HEK293 (cell line): Measurements from ENCODE around the gene PMF1.

Experiments used
- REST ChIP-seq: fragments of 450-650 bp; formaldehyde crosslinking; IDR thresholded peaks from 2 replicates; pipeline ENCODE4 v1.5.1; 2016; ENCODE audit warnings: missing biosample characterization, missing genetic modification characterization
- ZNF274 ChIP-seq, 2 experiments: fragments of 200-500 bp in 1 of 2; fragments of 450-650 bp in 1 of 2; sonication (Bioruptor generic) in 1 of 2; formaldehyde crosslinking in 1 of 2; IDR thresholded peaks; 2 replicates each; pipeline versions ENCODE4 v1.5.1 to v1.6.1; 2014 to 2016; ENCODE audit warnings: borderline replicate concordance in 1 of 2, inconsistent platforms in 1 of 2, low read length in 1 of 2, missing biosample characterization in 1 of 2, missing genetic modification characterization in 1 of 2
- TF ChIP-seq, protein P1 (sequence below): fragments of 450-650 bp; formaldehyde crosslinking; IDR thresholded peaks from 2 replicates; pipeline ENCODE4 v1.5.1; 2016; ENCODE audit warnings: missing biosample characterization, missing genetic modification characterization

DNA sequence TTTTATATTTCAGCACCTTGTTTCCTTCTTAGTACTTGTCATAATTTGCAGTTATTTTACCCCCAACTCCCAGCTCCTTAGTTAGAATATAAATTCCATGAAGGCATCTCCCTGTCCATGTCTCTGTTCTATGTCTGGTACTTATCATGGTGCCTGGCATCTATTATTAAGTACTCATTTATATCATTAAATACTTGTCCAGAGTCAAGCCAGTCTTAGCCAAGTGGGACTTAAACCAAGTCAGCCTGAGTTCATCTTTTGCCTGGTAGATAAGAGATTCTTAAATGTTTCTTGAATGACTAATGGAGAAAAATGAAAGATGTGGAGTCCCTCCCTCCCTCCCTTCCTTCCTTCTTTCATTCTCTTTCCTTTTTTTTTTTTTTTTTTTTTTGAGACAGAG lies 9.5 kb upstream of the PMF1 start:
- TF ChIP-seq, protein P1, sequence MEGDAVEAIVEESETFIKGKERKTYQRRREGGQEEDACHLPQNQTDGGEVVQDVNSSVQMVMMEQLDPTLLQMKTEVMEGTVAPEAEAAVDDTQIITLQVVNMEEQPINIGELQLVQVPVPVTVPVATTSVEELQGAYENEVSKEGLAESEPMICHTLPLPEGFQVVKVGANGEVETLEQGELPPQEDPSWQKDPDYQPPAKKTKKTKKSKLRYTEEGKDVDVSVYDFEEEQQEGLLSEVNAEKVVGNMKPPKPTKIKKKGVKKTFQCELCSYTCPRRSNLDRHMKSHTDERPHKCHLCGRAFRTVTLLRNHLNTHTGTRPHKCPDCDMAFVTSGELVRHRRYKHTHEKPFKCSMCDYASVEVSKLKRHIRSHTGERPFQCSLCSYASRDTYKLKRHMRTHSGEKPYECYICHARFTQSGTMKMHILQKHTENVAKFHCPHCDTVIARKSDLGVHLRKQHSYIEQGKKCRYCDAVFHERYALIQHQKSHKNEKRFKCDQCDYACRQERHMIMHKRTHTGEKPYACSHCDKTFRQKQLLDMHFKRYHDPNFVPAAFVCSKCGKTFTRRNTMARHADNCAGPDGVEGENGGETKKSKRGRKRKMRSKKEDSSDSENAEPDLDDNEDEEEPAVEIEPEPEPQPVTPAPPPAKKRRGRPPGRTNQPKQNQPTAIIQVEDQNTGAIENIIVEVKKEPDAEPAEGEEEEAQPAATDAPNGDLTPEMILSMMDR (tag by site-specific recombination): no peak
- TF ChIP-seq ZNF274 (IDR thresholded peaks at IDR 0.05; ENCODE audit: low read length): no peak
- no peak for TF ChIP-seq ZNF274 (tag by site-specific recombination; IDR thresholded peaks at IDR 0.05; ENCODE audit: borderline replicate concordance)
- no peak for TF ChIP-seq REST
